PFSK-1 (cell line): ENCODE results near the gene DGKA.
A peak's percentile ranks its signal among the peaks of the same experiment; 100 is the strongest.

ENCODE experiments used
- FOXP2 ChIP-seq: optimal IDR thresholded peaks from 2 replicates; pipeline ENCODE3; 2011; ENCODE audit warnings: borderline replicate concordance, control low read depth, inconsistent platforms; ENCODE audit not compliant: insufficient read depth; ENCODE audit errors: extremely low read length, extremely low read depth
- POLR2AphosphoS5 ChIP-seq: IDR thresholded peaks from 2 replicates; pipeline ENCODE4 v1.6.1; 2012; ENCODE audit warnings: low read depth, mild to moderate bottlenecking, control low read depth, low read length, moderate library complexity
- REST ChIP-seq, 2 experiments: IDR thresholded peaks; 2 replicates each; pipeline versions ENCODE4 v1.6.1 to v1.8.0; 2011 to 2012; ENCODE audit warnings: low read depth in 2 of 2, low read length in 2 of 2, control low read depth in 1 of 2, inconsistent platforms in 1 of 2, mild to moderate bottlenecking in 1 of 2, moderate library complexity in 1 of 2; ENCODE audit not compliant: insufficient read depth in 1 of 2
- SIN3A ChIP-seq: IDR thresholded peaks from 2 replicates; pipeline ENCODE4 v1.6.1; 2012; ENCODE audit warnings: mild to moderate bottlenecking, low read length, moderate library complexity, borderline replicate concordance; ENCODE audit not compliant: insufficient read depth
- TAF1 ChIP-seq: IDR thresholded peaks from 2 replicates; pipeline ENCODE4 v1.6.1; 2012; ENCODE audit warnings: low read length, control low read depth, borderline replicate concordance; ENCODE audit not compliant: insufficient read depth

DGKA gene

GRCh38 chr12:55973599-55974307, 42.8 kb downstream of the DGKA start, which contains the start of gene RAB5B:
Gene RAB5B, plus strand, starts transcription at chr12:55974078. Its CDS starts 12,883 bp downstream, at chr12:55986961.
- 0 out of 4 replicates have a peak, but pooled peaks of 1 of the 2 experiments have one; percentile 19 for TF ChIP-seq REST (IDR thresholded peaks at IDR 0.05; ENCODE audit: insufficient read depth in 1 of 2, low read depth in 2 of 2, low read length in 2 of 2)
- peak; percentile 25 for TF ChIP-seq FOXP2
- TF ChIP-seq TAF1: peak; percentile 47; the same call in 1 of the 2 replicates
- TF ChIP-seq POLR2AphosphoS5: peak; percentile 74; the same call in 1 of the 2 replicates
- TF ChIP-seq SIN3A: 0 out of 2 replicates have a peak, but pooled peaks have one; percentile 14

- no peak for TF ChIP-seq SIN3A
- TF ChIP-seq REST (IDR thresholded peaks at IDR 0.05; ENCODE audit: insufficient read depth in 1 of 2, low read depth in 2 of 2, low read length in 2 of 2): no peak
These were observed 43.4 kb downstream of the DGKA start for GRCh38 chr12:55974308-55974730.

GRCh38 chr12:55978393-55978792, 47.4 kb downstream of the DGKA start:
- TF ChIP-seq REST (IDR thresholded peaks at IDR 0.05; ENCODE audit: insufficient read depth in 1 of 2, low read depth in 2 of 2, low read length in 2 of 2): no peak
- no peak for TF ChIP-seq TAF1
- no peak for TF ChIP-seq FOXP2
- TF ChIP-seq POLR2AphosphoS5: no peak
- no peak for TF ChIP-seq SIN3A

GRCh38 chr12:55979069-55979468, 48.1 kb downstream of the DGKA start:
- TF ChIP-seq POLR2AphosphoS5 (no peak), REST (IDR thresholded peaks at IDR 0.05; ENCODE audit: insufficient read depth in 1 of 2, low read depth in 2 of 2, low read length in 2 of 2) (no peak), FOXP2 (no peak), SIN3A (no peak), TAF1 (no peak)

- no peak for TF ChIP-seq POLR2AphosphoS5
These were observed 51.5 kb downstream of the DGKA start for GRCh38 chr12:55982319-55982936.
